GM10266 (cell line): ENCODE measurements around the gene ANKRD11.

Experiments
- DNase-seq: peaks from one replicate; pipeline ENCODE4 v3.0.0; 2012; ENCODE audit errors: extremely low spot score
- TF ChIP-seq, protein P1 (sequence below): IDR thresholded peaks from 2 replicates; pipeline ENCODE4 v1.5.1; 2012; ENCODE audit warnings: mild to moderate bottlenecking, low read depth; ENCODE audit not compliant: control insufficient read depth, insufficient read depth; ENCODE audit errors: missing control alignments

Gene ANKRD11

DNA sequence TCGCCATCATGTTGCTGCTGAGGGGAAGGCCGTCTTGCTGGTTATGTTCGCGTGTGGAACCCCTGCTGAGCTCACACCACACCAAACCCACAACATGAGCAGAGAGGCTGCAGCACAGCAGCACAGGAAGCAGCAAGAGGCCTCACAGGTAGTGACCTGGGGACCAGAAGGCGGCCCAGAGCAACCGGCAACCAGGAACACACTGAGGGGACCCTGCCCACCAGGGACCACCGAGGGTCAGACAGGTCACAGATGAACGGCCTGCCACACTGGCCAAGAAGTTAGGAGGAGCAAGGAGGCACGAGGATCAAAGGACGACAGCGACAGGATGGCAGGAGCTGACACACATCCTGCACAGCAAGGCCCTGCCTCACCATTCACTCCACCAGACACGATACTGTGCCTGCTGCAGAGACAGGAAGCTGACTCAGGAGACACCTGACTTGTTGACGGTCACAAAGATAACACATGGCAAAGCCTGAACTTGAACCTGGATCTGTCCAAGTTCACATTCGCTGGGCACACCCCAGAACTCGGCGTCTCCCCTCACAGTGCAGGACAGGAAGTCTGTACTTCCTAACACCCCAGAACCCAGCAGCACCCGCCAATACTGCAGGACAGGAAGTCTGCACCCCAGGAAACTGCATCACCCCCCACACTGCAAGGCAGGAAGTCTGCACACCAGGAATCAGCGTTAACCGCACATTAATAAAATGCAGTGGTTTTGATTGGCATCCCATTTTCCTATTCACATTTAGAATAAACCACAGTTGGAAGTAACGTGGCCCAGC lies 174.4 kb downstream of the ANKRD11 start:
- TF ChIP-seq, protein P1, sequence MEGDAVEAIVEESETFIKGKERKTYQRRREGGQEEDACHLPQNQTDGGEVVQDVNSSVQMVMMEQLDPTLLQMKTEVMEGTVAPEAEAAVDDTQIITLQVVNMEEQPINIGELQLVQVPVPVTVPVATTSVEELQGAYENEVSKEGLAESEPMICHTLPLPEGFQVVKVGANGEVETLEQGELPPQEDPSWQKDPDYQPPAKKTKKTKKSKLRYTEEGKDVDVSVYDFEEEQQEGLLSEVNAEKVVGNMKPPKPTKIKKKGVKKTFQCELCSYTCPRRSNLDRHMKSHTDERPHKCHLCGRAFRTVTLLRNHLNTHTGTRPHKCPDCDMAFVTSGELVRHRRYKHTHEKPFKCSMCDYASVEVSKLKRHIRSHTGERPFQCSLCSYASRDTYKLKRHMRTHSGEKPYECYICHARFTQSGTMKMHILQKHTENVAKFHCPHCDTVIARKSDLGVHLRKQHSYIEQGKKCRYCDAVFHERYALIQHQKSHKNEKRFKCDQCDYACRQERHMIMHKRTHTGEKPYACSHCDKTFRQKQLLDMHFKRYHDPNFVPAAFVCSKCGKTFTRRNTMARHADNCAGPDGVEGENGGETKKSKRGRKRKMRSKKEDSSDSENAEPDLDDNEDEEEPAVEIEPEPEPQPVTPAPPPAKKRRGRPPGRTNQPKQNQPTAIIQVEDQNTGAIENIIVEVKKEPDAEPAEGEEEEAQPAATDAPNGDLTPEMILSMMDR, result no peak
- peak; percentile 73 for DNase-seq

GRCh38 chr16:89315271-89315670 lies 175.1 kb downstream of the ANKRD11 start:
- TF ChIP-seq, protein P1, result no peak
- DNase-seq, result no peak

- TF ChIP-seq, protein P1, result no peak
- no peak for DNase-seq
These were observed 175.5 kb downstream of the ANKRD11 start for GRCh38 chr16:89314854-89315253.

- TF ChIP-seq, protein P1, result no peak
- DNase-seq, result no peak
These were observed 176.0 kb downstream of the ANKRD11 start for GRCh38 chr16:89314357-89314756.

DNA sequence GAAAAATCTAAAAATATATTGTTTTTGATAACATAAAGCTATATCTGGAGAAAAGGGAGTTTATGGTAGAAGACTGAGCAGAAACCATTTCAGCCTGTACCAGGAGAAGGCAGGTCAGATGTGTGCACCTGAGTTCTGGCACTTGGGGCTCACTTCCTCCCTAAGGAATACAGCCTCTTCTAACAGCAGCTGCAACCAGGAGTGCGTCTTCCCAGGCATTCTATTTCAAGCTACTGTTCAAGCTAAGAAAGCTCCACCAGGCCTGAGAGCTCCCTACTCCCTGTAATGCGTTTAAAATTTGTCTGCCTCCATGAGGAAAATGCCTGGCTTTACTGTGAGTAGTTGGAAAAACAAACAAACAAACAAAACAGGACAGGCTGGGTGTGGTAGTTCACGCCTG lies 176.8 kb downstream of the ANKRD11 start:
- TF ChIP-seq, protein P1, result no peak
- no peak for DNase-seq

- no peak for DNase-seq
- TF ChIP-seq, protein P1, result no peak
These were observed 177.6 kb downstream of the ANKRD11 start for GRCh38 chr16:89312598-89313299.

GRCh38 chr16:89312194-89312593 lies 178.2 kb downstream of the ANKRD11 start:
- TF ChIP-seq, protein P1, result no peak
- DNase-seq, result no peak
